HG02884 (cell line): ENCODE data around the gene ERMN.
A peak's percentile ranks its signal among the peaks of the same experiment; 100 is the strongest.

Experiments used
- ATAC-seq: cut with Tn5 transposase; IDR thresholded peaks from one replicate; pipeline ENCODE4 v1.9.1; 2021; ENCODE audit warnings: mild to moderate bottlenecking, moderate library complexity; ENCODE audit not compliant: unreplicated experiment

Gene ERMN

GRCh38 chr2:157333304-157334047 lies 7.9 kb upstream of the ERMN start:
- ATAC-seq = no peak

DNA sequence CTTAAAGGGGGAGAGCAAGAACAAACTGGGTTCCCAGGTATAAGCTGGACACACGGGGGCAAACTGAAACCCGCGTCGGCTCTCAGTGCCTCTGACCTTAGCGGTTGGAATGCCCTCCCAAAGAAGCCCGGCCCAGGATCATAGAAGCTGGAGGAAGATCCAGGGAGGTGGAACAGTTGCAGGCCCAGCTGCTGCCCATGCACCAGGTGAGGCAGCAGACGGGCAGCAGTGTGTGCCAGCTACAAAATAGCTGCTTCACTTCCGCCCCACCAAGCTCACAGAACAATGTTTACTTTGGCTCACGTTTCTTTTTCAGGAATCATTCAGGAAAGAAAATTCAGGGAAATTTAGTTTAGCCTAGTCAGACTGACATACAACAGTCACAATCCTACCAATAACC lies 3.9 kb upstream of the ERMN start:
- no peak for ATAC-seq

DNA sequence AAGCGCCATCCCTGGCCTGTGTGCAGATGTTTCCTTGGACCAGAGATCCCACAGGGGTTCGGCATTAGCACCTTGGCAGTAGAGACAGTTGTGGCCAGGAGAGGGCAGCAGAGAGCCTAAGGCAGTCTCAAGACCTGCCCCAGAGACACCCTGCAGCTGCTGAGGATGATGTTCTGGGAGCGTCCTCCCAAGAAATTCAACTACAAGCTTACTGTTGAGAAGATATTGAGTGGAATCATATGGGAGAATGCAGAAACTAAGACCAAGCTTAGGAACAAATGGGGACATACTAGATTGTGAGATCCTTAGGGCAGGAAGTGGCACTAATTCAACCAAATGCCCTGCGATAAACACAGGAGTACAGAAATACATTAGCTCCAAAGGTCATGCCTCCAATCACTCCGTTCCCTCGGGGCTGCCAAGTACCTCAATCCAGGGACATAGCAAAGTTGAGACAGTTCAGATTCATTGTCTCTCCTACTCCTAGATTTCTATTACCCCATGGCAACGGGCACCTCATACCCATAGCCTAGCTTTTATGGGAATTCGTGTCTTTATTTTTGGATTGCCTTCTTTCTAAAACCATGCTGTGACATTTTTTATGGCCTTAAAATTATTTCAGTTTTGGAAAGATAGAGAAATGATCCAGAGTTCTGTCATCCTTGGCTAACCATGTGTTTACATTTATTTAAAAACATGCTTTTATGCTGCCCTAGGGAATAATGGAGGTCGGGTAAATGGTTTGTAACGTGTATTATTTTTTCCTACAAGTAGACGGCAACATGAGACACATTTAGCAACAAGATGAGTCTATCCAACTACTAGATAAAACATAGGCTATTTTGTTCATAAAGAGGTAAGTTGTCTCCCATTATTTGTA lies 2.2 kb upstream of the ERMN start:
- peak; percentile 98 for ATAC-seq

DNA sequence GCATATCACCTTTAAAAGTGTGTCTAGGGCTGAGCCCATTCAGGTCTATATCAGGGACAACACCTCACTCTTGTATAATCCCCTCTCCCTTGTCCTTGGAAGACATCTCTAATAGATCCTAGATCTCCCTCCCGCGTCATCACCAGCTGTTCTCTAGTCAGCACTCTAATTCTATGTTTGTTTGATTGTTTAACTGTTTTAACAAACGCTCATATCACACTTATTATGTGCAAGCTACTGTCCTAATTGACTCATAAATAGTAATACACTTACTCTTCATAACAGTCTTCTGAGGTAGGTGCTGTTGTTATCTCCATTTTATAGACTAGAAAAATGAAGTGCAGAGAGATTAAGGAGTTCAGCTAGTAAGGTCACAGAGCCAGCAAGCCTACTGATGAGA lies 1.6 kb upstream of the ERMN start:
- peak; percentile 27 for ATAC-seq

GRCh38 chr2:157326698-157327097 lies 1.1 kb upstream of the ERMN start:
- no peak for ATAC-seq

- no peak for ATAC-seq
Observed at GRCh38 chr2:157324331-157324843, 1.2 kb downstream of the ERMN start.

- no peak for ATAC-seq
Observed at GRCh38 chr2:157322432-157322831, 3.2 kb downstream of the ERMN start.

DNA sequence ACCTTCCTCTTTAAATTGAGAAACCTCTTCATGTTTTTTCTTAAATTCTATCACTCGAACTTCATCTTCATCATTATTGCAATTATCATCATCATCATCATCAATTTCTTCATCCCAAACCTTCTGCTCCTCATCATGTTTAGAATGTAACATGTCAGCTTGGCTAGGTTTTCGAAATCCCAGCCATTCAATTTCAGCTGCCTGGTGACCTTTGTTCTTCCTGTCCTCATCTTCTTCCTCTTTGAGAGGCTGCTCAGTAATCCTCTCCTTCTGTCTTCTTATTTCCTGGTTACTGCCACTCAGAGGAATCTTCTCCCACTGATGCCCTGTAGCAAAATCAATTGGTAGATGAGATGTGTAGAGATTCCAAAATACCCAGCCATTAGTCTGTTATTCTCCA lies 4.2 kb downstream of the ERMN start:
- ATAC-seq = no peak

GRCh38 chr2:157320409-157320808 lies 5.2 kb downstream of the ERMN start:
- ATAC-seq = no peak

- no peak for ATAC-seq
Observed at GRCh38 chr2:157319795-157320194, 5.8 kb downstream of the ERMN start.

GRCh38 chr2:157318884-157319283 lies 6.7 kb downstream of the ERMN start:
- no peak for ATAC-seq

- ATAC-seq = no peak
Observed at GRCh38 chr2:157315901-157316300, 9.7 kb downstream of the ERMN start.

DNA sequence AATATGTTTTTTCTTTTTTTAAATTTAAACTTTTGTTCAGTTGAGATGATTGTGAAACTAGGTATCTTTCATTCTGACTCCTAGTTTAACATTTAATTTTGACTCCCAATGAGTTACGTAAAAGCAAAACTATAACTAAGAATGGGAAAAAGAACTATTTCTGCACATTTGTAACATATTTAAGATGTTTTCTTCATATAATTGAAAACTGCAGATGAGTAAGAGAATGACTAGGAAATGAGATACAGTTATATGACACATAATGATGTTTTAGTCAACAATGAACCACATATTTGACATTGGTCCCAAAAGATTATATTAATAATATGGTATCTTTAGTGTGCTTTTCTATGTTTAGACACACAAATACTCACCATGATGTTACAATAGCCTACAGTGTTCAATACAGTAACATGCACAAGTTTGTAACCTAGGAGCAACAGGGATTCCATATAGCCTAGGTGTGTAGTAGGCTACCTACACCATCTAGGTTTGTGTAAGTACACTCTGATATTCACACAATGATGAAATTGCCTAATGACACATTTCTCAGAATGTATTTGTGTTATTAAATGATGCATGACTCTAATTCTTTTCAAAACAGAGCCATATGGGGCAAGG lies 12.6 kb downstream of the ERMN start:
- peak; percentile 76 for ATAC-seq

GRCh38 chr2:157311706-157312105 lies 13.9 kb downstream of the ERMN start:
- no peak for ATAC-seq

DNA sequence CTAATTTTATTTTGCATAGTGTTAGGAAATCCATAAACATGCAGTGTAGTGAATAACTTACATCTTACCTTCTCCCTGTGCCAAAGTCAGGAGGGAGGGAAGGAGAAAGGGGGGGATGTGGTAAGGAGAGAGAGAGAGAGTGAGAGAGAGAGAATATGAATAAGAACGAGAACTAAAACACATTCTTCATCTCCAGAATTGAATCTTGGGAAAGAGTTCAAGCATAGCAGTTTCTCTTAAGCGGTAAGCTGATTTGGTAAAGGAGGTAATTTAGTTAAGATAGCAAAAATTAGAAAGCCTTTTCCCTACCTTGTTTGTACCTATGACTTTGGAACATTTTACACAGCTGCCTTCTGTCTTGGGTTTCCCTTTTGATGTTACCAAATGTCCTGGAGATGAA lies 15.7 kb downstream of the ERMN start:
- no peak for ATAC-seq

GRCh38 chr2:157307021-157307420 lies 18.6 kb downstream of the ERMN start:
- ATAC-seq = no peak

DNA sequence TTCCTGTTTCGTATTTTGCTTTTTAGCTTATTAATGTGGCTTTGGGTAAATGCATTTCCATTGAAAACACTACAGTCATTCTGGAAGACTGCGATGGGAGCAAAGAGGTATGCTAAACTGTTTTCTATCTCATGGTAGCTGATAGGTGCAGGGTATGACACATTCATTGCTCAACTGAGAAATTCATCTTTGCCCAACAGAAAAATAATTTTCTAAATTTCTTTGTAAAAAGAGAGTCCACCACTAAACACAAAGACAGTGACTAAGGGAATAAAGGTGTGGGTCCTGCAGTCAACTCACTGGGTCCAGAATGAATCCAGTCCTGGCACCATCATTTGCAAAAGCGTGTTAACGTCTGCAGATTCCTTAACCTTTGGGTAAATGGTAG lies 19.9 kb downstream of the ERMN start:
- ATAC-seq = no peak

- no peak for ATAC-seq
Observed at GRCh38 chr2:157304811-157305722, 20.6 kb downstream of the ERMN start.

- ATAC-seq = no peak
Observed at GRCh38 chr2:157303612-157304011, 22.0 kb downstream of the ERMN start.

GRCh38 chr2:157302492-157303099 lies 23.0 kb downstream of the ERMN start:
- ATAC-seq = no peak
